ENCODE measurements around the gene ADNP2.
"Not testable (repeated sequence)": the region's sequence is repeated elsewhere in the genome, so short reads cannot be mapped to it uniquely, and the experiment has no call there.

ADNP2 gene

DNA sequence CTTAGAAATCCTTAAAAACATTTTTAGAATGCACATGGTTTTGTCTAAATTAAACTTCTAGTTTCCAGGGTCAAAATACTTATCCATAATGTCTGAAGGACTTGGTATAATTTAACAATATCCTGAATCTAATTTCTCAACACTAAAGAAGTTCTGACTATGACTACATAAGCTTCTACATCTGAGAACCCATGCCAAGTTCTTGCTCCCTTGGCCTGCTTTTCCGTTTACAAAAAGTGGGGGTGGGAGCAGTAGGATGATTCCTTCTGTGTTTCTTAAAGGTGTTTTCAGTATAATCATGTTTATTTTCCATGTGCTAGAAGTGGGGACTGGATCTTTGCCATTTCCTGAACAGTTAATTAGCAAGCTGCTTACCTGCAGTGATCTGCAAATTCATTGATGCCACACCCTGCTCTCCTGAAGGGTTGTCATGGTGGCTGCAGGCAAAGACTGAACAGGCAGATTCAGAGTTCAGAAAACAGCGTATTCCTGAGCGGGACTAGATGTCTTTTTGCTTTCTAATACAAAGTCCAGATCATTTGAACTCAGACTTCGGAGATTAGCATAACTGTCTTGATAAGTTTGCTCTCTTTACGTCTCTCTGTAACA lies 36.2 kb downstream of the ADNP2 start:
- DNase-seq (ENCODE audit: low read depth): no peak

DNA sequence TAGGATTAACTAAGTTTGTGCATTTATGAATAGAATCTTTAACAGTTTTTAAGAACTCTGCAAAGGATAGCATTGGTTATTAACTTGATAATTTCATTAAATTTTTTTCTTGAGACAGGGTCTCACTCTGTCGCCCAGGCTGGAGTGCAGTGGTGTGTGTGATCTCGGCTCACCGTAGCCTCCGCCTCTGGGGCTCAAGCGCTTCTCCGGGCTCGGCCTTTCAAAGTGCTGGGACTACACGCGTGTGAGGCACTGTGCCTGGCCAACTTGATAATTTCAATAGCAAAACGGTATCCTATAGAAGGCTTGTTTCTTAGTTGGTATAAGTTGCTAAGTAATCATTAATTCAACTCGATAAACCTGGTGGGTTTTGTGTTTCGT lies 38.0 kb downstream of the ADNP2 start:
- DNase-seq (ENCODE audit: low read depth): no peak

DNA sequence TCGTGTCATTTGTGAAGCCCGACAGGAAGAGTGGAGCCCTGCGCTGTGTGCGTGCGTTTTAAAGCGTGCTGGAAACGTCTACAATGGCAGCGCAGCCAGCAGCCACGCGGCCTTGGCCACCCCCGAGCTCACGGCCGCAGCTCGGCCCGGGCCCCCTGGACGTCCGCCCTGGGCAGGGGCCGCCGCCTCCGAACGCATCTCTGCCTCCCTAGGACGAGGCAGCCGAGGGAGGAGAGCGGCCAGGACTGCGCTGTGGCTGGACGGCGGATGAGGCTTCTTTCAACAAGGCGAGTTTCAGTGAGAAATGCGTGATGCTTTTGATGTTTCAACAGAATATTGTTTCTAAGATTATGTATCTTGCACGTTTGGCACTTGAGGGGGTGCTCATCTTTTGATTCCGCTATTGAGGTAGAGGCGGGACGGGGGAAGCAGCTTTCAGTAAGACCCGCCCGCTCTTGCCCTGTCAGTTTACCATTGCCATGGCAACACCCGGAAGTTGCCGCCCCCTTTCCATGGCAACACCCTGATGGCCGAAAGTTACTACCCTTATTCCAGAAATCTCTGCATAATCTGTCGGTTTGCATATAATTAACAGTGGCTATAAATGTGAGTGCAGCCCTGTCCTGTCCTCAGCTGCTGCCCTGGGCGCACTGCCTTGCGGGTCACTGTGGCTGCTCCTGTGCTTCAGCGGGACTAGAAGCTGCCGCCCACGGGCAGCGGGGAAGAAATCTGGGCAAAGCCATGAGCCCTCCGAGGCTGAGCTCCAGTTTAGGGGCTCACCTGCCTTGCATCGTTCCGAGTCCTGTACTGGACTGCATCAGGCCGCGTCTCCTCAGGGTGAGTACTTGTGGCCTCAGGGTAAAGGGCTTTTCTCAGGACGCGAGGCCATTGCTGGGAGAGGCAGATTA lies 38.6 kb downstream of the ADNP2 start:
- DNase-seq (ENCODE audit: low read depth): peak; percentile 48

DNA sequence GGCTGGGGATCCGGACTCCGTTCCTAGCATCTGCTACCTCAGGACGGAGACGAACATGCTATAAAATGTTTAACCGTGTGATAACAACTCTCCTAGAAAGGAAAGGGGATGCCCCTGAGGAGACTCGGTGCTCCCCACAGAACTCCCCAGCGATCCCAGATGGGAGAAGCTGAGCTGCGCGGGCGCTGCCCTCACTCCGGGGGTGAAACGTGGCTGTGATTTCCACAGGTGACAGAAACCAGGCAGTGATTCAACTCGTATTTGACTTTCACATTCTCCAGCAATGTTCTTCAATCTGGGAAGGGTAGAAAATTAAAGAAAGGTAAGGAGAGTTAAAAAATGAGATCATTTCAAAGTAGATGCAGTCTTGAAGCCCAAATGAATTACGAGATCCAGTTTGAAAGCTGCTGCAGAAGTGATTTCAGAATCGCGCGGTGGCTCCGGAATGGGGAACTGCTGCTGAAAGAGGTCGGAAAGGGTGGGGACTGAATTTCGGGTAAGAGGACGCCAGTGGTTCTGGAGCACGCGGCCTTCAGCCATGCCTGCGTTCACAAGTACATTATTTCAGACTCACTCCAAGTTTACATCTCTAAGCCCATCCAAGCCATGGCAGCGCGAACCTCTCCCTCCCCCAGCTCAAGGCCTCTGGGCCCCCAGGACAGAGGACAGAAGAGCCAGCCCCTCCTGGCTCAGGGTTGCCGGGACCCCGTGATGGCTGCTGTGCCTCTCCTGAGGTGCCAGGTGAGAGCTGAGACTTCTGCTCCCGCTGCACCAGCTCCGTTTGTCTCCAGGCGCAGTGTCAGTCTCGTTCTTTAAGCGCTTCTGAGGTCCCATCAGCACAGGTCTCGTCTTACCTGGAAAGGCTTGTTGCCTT lies 39.5 kb downstream of the ADNP2 start:
- no peak for DNase-seq (ENCODE audit: low read depth)

DNA sequence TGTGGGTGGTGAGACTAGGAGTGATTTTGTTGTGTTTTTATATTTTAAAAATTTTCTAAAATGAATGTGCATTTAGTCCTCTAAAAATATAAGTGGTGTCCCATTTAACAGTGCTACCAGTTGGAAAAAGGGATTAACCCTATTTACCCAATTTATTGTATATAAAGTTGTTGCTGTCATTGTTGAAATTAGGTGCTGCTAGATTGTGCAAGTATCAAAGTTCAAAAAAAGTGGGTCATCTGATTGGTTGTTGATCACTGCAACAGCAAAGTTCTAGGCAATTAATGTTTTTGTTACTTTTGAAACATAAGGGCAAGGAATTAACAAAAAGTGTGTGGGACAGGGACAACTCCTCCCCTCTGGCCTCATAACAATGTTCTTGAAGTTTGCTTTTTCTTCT lies 40.6 kb downstream of the ADNP2 start:
- no peak for DNase-seq (ENCODE audit: low read depth)

DNA sequence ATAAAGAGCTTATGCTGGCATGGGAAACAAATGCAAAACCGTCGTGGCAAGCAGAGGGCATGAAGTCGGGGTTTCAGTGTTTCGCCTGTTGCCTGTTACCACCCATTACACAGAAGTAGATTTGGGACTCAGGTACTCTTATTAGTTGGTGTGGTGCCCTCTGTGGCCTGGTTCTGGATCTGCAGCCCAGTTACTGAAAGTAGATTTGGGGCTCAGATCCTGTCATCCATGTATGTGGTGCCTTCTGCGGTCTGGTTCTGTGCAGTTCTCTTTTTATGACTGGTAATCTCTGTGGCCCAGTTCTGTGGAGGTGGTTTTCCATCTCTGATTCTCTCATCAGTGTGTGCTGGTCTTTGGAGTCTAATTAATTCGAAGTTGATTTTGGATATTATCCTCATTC lies 45.2 kb downstream of the ADNP2 start:
- no peak for DNase-seq (ENCODE audit: low read depth)

DNA sequence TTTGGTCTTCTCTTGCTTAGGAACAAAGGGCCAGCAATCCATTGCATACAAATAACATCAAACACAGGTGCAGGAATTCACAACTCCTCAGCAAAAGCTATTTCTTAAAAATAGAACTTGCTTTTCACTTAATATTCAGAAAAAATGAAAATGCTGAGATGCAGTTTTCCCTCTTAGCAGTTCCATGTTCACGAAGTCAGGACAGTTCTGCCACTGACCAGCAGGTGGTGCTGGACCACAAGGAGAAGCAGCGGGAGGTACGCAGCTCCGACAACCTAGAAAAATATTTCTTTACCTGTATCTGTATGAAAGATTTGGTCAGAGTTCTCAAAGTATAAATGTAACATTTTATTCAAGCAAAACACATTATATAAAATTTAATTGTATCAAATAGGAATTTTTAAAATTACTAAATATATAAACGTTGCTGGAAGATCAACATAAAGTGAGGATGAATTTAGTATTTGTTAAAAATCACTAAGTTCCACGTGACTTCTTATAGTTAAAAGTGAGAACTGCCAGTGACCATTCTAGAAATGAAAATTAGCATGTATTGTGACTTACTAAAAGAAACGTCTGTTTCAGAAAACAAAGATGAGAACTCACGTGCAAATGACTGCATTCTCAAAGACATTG lies 48.8 kb downstream of the ADNP2 start:
- peak; percentile 49 for DNase-seq (ENCODE audit: low read depth)

DNA sequence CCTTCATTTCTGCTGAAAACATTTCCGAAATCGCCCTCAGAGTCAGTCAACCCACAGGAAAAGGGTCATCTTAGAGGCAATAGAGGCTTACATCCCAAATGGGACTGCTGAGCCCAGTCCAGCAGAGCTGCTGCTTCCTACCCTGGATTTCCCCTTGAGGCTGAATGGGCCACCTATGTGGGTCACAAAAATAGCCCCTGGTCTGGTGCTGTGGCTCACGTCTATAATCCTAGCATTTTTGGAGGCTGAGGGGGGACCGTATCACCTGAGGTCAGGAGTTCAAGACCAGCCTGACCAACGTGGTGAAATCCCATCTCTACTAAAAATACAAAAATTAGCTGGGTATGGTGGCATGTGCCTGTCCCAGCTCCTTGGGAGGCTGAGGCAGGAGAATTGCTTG lies 49.3 kb downstream of the ADNP2 start:
- no peak for DNase-seq (ENCODE audit: low read depth)

DNA sequence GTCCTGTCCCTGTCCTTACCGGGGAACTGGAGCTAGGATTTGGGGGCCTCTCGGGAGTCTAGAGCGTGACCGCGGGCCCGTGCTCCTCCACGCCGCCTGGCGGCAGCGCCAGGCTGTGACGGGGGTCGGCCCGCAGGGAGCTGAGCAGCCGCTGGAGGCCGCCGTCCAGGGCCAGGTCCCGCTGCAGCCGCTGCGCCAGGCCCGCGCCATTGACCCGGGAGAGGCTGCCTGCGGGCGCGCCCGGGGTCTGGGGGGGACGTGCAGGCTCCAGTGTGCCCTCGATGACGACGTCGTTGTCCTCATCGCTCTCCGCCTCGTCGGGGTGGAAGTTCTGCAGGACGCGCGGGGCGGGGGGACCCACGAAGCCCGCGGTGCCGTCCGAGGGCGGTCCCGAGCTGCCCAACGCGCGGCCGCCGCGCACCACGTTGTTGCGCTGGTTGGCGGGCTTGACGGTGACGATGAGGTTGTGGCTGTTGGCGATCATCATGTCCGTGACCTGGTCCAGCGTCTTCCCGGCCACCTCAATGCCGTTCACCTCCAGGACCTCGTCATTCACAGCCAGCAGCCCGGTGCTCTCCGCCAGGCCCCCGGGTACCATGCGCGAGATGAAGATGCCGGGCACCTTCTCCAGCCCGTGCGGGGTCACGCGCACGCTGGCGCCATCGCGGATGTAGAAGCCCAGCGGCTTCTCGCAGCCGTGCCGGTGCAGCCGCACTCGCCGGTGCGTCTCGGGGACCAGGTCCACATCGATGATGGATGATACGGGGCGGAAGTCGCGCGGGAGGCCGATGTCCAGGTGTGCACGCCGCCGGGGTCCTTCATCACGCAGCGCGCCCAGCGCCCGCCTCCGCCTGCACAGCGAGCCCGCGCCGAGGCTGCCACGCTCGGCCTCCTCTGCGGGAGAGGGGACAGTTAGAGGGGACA lies 50.9 kb downstream of the ADNP2 start:
- no peak for DNase-seq (ENCODE audit: low read depth)

DNA sequence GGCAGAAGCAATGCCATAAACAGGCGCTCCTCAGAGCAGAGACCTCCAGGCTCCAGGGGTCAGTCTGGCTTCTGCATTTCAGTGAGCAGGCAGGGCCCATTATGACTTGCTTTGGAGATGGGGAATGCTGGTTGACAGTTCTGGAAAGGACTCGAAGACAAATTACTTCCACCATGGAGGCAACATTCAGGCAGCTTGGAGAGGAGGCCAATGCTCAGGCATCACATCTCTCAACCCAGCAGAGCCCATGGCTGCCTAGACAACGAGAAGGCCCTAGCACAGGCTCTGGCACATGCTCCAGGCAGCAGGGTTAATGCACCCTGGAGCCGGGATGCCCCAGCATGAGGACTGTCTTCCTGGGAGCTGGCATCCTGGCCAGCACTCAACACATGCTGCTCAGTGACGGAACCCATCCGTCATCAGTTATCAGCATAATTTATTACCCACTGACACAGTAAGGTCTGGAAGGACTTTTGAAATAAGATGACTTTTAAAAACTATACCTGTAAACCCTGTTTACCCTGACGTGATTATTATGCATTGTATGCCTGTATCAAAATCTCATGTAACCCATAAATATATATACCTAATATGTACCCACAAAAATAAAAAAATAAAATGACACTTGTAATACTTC lies 52.8 kb downstream of the ADNP2 start:
- DNase-seq (ENCODE audit: low read depth): no peak

DNA sequence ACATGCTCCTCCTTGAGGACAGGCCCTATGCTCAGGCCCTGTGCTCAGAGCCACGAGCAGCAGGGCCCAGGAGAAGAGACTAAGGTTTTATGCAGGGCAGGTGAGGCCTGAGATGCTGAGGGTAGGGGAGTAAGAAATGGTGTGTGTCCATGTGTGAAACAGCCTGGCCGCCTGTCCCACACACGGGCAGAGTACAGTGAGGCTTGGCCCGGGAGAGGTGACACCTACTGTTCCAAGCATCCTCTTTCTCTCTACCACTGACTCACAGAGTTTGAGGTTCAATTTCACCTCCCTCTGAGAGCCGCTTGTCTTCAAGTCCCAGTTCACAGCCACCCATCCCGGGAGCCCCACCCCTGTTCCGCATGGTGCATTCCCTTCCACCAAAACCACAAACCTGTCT lies 54.1 kb downstream of the ADNP2 start:
- DNase-seq (ENCODE audit: low read depth): no peak

DNA sequence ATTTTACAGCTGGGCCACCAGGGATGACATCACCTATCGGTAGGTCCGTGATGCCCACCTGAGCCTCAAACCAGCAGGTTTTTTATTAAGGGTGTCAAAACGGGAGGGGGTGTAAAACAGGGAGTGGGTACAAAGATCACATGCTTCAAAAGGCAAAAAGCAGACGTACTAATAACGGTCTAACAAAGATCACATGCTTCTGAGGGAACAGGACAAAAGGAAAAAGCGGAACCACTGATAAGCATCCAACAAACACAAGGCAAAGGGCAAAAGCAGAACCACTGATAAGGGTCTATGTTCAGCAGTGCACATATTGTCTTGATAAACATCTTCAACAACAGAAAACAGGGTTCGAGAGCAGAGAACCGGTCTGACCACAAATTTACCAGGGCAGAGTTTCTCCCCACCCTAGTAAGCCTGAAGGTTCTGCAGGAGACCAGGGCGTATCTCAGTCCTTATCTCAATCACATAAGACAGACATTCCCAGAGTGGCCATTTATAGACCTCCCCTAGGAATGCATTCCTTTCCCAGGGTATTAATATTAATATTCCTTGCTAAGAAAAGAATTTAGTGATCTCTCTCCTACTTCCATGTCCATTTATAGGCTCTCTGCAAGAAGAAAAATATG lies 55.8 kb downstream of the ADNP2 start:
- not testable (repeated sequence) for DNase-seq (ENCODE audit: low read depth)

DNA sequence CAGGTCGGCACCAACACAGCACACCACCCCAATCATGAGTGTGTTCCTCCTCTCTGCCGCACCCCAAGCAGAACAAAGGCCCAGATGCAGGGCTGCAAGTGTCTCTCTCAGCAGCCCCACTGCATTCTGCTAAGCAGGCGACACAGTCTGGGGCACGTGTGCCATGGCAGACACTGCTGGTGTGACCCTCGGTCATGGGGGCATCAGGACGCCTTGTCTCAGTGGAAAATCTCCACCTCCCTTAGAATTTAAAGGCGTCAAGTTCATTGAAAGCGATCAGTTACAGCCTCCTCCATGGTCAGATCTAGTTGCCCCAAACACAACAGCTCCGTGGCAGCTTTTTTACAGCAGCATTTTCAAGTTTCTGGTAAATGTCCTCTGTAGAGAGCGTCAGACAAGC lies 57.2 kb downstream of the ADNP2 start:
- DNase-seq (ENCODE audit: low read depth): no peak

DNA sequence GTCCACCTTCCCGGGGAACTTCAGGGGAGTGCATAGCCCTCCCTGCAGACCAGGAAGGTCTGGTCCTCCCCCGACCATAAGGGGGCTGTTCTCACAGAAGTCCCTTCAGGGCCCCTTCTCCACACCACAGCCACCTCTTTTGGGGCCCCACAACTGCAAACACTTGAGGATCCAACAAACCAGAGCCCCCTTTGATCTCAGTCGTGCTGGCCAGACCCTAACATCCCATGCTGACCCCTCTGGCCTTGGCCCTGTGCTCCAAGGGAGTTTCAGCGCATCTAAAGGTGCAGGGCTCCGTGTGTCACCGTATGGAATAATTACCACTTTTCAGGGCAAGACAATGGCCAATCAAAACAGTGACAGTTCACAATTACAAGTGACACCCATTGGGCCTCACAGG lies 57.7 kb downstream of the ADNP2 start:
- DNase-seq (ENCODE audit: low read depth): no peak

DNA sequence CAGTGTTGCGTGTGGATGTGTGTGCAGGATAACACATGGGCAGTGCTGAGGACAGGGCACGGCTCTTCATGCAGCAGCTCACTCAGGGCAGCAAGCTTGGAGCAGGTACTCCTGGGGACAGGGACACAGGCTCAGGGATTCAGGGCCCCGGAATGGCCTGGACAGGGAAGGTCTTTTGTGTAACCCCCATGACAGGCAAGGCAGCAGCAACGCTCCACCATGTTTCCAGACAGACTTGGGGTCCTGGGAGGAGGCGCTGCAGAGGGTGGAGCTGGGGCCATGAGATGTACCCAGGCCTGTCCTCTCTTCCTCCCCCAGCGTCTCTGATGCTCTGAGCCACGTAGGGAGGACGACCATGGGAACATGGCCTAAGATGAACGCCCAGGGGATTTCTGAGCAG lies 58.3 kb downstream of the ADNP2 start:
- DNase-seq (ENCODE audit: low read depth): no peak

DNA sequence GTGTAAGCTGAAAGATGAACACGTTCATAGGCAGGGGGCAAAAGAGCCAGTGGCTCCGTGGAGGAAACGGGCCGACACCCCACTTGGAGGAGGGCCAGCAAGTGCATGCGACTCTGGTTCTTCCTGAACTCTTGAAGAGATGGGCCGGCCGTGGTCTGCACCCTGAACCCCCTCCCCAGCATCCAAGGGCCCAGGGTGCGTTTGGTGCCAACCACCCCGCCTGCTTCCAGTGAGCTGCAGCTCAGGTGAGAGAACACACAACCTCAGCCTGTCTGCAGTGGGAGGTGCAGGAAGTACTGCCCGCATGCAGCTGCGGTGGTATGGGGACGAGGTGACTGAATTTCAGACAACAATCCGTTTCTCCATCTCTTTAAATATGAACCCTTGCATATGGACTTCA lies 58.9 kb downstream of the ADNP2 start:
- DNase-seq (ENCODE audit: low read depth): no peak

DNA sequence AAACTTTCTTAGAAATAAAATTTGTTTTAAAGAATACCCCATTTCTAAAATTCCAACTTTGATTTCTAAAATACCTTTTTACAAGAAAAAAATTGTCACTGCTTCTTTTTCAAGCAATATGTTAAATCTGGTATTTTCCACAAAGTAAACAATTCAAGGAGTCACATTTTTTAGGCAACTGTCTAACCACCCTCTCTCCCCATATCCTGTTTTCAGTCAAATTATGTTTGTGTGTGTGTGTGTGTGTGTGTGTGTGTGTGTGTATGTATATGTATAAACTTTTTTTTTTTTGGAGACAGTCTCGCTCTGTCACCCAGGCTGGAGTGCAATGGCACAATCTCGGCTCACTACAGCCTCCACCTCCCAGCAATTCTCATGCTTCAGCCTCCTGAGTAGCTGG lies 59.3 kb downstream of the ADNP2 start:
- DNase-seq (ENCODE audit: low read depth): no peak

DNA sequence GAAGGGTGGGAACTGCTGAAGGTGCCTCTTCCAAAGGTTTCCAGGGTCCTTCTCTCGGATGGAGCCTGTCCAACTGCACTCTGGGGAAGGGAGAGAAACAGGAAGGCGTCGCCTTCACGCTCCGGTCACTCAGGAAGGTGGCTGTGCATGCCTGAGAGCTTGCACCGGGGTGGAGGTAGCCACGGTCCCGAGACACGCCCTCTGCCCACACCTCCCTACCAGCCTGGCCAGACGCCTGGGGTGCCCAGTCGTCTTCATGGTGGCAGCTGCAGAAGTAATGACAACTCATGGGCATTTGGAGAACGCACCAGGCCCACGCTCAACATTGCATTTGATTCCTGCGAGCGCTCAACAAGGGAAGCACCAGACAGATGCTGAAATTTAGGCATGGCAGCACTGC lies 59.9 kb downstream of the ADNP2 start:
- no peak for DNase-seq (ENCODE audit: low read depth)

DNA sequence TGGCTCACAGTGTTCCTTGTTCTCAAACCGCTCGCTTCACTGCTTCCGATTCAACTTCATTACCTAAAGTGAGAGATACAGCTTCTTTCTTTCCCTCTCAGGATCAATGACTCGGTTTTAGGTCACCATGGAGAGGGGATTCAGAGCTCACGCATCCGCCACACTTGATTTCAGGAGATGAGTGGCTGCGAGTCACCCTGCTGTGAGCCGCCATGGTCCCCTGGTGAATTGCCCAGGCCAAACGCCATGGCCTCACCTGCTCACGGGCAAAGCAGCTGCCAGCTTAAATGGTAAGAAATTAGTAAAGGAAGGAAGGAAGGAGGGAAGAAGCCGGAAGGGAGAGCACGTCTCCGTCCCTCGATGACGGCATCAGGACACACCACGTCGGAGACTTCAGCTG lies 60.5 kb downstream of the ADNP2 start:
- no peak for DNase-seq (ENCODE audit: low read depth)

DNA sequence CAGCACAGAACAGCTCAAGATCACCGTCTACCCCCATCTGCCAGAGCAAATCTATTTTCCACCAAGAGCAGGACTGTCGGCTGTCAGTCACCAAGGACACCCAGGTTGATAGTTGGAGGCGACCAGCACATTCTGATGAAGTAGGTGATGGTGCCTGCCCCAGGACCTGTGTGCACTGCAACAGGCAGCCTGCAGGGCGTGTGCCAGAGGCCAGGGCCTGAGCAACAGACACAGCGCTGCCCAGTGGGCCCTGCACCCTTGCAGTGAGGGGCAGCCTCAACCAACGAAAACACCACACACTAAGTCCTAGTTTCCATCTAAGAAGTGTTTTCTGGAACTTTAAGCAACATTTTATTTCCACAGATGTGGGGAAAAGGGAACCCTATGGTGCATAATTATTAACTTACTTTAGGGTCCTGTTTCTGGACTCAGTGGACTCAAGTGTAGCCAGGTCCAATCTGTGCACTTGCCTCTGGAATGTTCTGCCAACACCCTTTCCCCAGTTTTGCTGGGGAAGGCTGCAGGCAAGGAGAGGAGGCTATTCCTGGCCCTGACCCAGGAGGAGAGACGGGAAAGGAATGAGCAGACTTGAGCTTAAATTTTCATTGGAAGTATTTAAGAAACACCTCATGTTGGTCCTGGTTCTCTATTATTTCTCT lies 61.5 kb downstream of the ADNP2 start:
- DNase-seq (ENCODE audit: low read depth): no peak

Data from stimulated activated CD8-positive, alpha-beta memory T cell treated with anti-CD3 and anti-CD28 coated beads, Interleukin-12 subunit alpha, Interleukin-12 subunit beta, amount 100 ng/mL, for 4 hours (primary cell).